ENCODE results near the gene PMPCB. TPM values are rescaled to one million over a fixed set of nuclear protein-coding genes. Genes with fewer than 3 reads are reported as not detected.

PMPCB gene
- total RNA-seq, 2 experiments from 2014 or later = 57.5 to 95.9 TPM

- CTCF ChIA-PET (ENCODE audit: unreplicated experiment) = no interaction called here
- Histone ChIP-seq H3K79me2 (ENCODE audit: insufficient read depth, low read depth, low read length) (peaks cover 91% of the 10 kb centered on the region), H3K27ac (ENCODE audit: low read depth, low read length, poor library complexity, severe bottlenecking) (no peak overlapping the region), H4K20me1 (ENCODE audit: insufficient read depth, low read length) (peaks cover 24% of the 10 kb centered on the region), H3K36me3 (ENCODE audit: insufficient read depth, low read length) (peaks cover 28% of the 10 kb centered on the region), H3K4me3 (ENCODE audit: low read depth, low read length, poor library complexity, severe bottlenecking) (peak overlapping the region; percentile 85), H3K9me3 (ENCODE audit: low read length) (no peaks in the 10 kb centered on the region), H3K4me1 (ENCODE audit: insufficient read depth, low read length, poor library complexity, severe bottlenecking) (peaks cover 49% of the 10 kb centered on the region), H3K4me2 (ENCODE audit: low read length) (peak overlapping the region; percentile 91), H2AFZ (ENCODE audit: low read length) (peak overlapping the region; percentile 84), H3K9me2 (ENCODE audit: insufficient read depth, low read length) (no peaks in the 10 kb centered on the region)
- POLR2A ChIA-PET = interaction anchor here (1.1 to 1.6 kb wide), 2 partner anchors 30 to 36 kb away, joined by 4 to 7 read pairs; no protein-coding TSS in a partner anchor
- TF ChIP-seq EZH2phosphoT487 (IDR thresholded peaks at IDR 0.05; ENCODE audit: borderline replicate concordance, low read depth, low read length) (no peak), CTCF (conservative IDR thresholded peaks at IDR 0.05; ENCODE audit: low read length) (no peak)
- DNase-seq (ENCODE audit: low spot score) = no peak
- intact Hi-C loops (cut with micrococcal nuclease; ENCODE audit: unreplicated experiment) = loop anchor here (2.0 kb wide), 1 partner anchor 50 kb away; the partner anchor contains the start of gene PMPCB
- no TSS peak for BruUV-seq (replicated peaks)
Observed at GRCh38 chr7:103346396-103346795, 49.2 kb downstream of the PMPCB start.

- Histone ChIP-seq H3K27ac (ENCODE audit: low read depth, low read length, poor library complexity, severe bottlenecking) (peak within 1 kb of the TSS; percentile 74), H3K36me3 (ENCODE audit: insufficient read depth, low read length) (peaks cover 33% of the 10 kb centered on the region), H3K79me2 (ENCODE audit: insufficient read depth, low read depth, low read length) (peaks cover 91% of the 10 kb centered on the region), H3K9me2 (ENCODE audit: insufficient read depth, low read length) (no peaks in the 10 kb centered on the region), H3K4me2 (ENCODE audit: low read length) (peak within 1 kb of the TSS; percentile 91), H3K4me1 (ENCODE audit: insufficient read depth, low read length, poor library complexity, severe bottlenecking) (peaks cover 46% of the 10 kb centered on the region), H3K4me3 (ENCODE audit: low read depth, low read length, poor library complexity, severe bottlenecking) (peak within 1 kb of the TSS; percentile 85), H3K9me3 (ENCODE audit: low read length) (no peaks in the 10 kb centered on the region), H2AFZ (ENCODE audit: low read length) (peak within 1 kb of the TSS; percentile 84), H4K20me1 (ENCODE audit: insufficient read depth, low read length) (peaks cover 24% of the 10 kb centered on the region)
- BruUV-seq (replicated peaks) = TSS peak; percentile 81
- CTCF ChIA-PET (ENCODE audit: unreplicated experiment) = no interaction called here
- intact Hi-C loops (cut with micrococcal nuclease; ENCODE audit: unreplicated experiment) = loop anchor here (2.0 kb wide), 1 partner anchor 51 kb away; the partner anchor contains the start of gene PMPCB
- POLR2A ChIA-PET = interaction anchor here (1.0 to 1.6 kb wide), 5 partner anchors 12 to 58 kb away, joined by 3 to 7 read pairs (median 4); no protein-coding TSS in a partner anchor
- peak; percentile 92 for DNase-seq (ENCODE audit: low spot score)
- no peak for TF ChIP-seq EZH2phosphoT487 (IDR thresholded peaks at IDR 0.05; ENCODE audit: borderline replicate concordance, low read depth, low read length)
- no peak for TF ChIP-seq CTCF (conservative IDR thresholded peaks at IDR 0.05; ENCODE audit: low read length)
Observed at GRCh38 chr7:103347507-103348267, 50.5 kb downstream of the PMPCB start, which contains the start of gene PSMC2. Gene PSMC2 (plus strand): TSS chr7:103347643. CDS start chr7:103347712, 69 bp downstream.

- no peak overlapping the region for H2AFZ ChIP-seq (ENCODE audit: low read length)
- ChIA-PET POLR2A (interaction anchor here (1.0 to 1.4 kb wide), 2 partner anchors 12 to 59 kb away, joined by 3 to 6 read pairs; no protein-coding TSS in a partner anchor), CTCF (ENCODE audit: unreplicated experiment) (no interaction called here)
- H3K27ac ChIP-seq (ENCODE audit: low read depth, low read length, poor library complexity, severe bottlenecking) = no peak overlapping the region
- peaks cover 91% of the 10 kb centered on the region for H3K79me2 ChIP-seq (ENCODE audit: insufficient read depth, low read depth, low read length)
- peaks cover 24% of the 10 kb centered on the region for H4K20me1 ChIP-seq (ENCODE audit: insufficient read depth, low read length)
- H3K9me3 ChIP-seq (ENCODE audit: low read length) = no peaks in the 10 kb centered on the region
- H3K4me1 ChIP-seq (ENCODE audit: insufficient read depth, low read length, poor library complexity, severe bottlenecking) = peaks cover 39% of the 10 kb centered on the region
- intact Hi-C loops (cut with micrococcal nuclease; ENCODE audit: unreplicated experiment) = no loop called here
- peaks cover 41% of the 10 kb centered on the region for H3K36me3 ChIP-seq (ENCODE audit: insufficient read depth, low read length)
- no peak for DNase-seq (ENCODE audit: low spot score)
- peak overlapping the region; percentile 91 for H3K4me2 ChIP-seq (ENCODE audit: low read length)
- no peak for TF ChIP-seq CTCF (conservative IDR thresholded peaks at IDR 0.05; ENCODE audit: low read length)
- TF ChIP-seq EZH2phosphoT487 (IDR thresholded peaks at IDR 0.05; ENCODE audit: borderline replicate concordance, low read depth, low read length) = no peak
- H3K9me2 ChIP-seq (ENCODE audit: insufficient read depth, low read length) = no peaks in the 10 kb centered on the region
- peak overlapping the region; percentile 85 for H3K4me3 ChIP-seq (ENCODE audit: low read depth, low read length, poor library complexity, severe bottlenecking)
- BruUV-seq (replicated peaks) = no TSS peak
Observed at GRCh38 chr7:103348452-103348851, 51.2 kb downstream of the PMPCB start.
